ENCODE measurements around the gene WDR7. TPM values are rescaled to one million over a fixed set of nuclear protein-coding genes. Genes with fewer than 3 reads are reported as not detected.

The WDR7 gene
- total RNA-seq, 2 experiments from 2014 or later, result 21.5 to 23.1 TPM

DNA sequence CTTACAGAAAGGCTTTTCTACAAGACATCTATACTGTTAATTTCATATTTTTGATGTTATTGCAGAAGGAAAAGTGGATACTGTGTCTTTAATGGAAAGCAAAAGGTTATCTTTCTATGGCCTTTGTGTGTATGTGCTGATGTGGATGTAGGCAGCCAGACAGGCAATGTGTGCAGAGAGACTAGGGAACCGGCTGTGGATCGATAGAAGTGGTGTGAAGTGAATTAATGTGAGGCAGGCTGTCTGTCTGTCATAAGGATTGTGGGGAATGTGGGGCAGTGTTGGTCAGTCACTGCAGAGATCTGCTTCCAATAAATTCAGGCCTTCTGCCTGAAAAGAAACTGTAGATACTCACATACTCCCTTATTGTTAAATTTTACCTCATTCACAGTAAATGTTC lies 156.7 kb downstream of the WDR7 start:
- no peak for ATAC-seq
- Mint-ChIP-seq H3K4me3 (no peak overlapping the region), H3K27ac (no peak overlapping the region), H3K9me3 (ENCODE audit: low read depth) (no peaks in the 10 kb centered on the region), H3K27me3 (no peaks in the 10 kb centered on the region), H3K36me3 (ENCODE audit: low read depth) (peaks cover 15% of the 10 kb centered on the region), H3K4me1 (no peaks in the 10 kb centered on the region)
- POLR2A ChIA-PET, result no interaction called here
- intact Hi-C loops (cut with DNase I, micrococcal nuclease), result no loop called here
- CTCF ChIA-PET, result interaction anchor here (0.9 kb wide), 1 partner anchor 10 kb away, joined by 4 read pairs; no protein-coding TSS in a partner anchor
- no peak for DNase-seq

DNA sequence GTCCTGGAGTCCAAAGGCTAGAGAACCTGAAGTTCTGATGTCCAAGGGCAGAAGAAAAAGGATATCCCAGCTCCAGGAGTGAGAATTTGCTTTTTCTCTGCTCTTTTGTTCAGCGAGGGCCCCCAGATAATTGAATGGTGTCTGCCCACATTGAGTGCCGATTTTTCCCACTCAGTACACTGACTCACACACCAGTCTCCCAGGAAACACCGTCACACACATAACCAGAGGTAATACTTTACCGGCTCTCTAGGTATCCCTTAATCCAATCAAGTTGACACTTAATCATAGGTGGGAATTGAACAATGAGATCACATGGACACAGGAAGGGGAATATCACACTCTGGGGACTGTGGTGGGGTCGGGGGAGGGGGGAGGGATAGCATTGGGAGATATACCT lies 161.5 kb downstream of the WDR7 start:
- Mint-ChIP-seq H3K27ac (no peak overlapping the region), H3K9me3 (ENCODE audit: low read depth) (no peaks in the 10 kb centered on the region), H3K4me3 (no peak overlapping the region), H3K27me3 (no peaks in the 10 kb centered on the region), H3K36me3 (ENCODE audit: low read depth) (peaks cover 3% of the 10 kb centered on the region), H3K4me1 (no peaks in the 10 kb centered on the region)
- CTCF ChIA-PET, result no interaction called here
- POLR2A ChIA-PET, result no interaction called here
- DNase-seq (no peak), ATAC-seq (no peak)
- intact Hi-C loops (cut with DNase I, micrococcal nuclease), result no loop called here

DNA sequence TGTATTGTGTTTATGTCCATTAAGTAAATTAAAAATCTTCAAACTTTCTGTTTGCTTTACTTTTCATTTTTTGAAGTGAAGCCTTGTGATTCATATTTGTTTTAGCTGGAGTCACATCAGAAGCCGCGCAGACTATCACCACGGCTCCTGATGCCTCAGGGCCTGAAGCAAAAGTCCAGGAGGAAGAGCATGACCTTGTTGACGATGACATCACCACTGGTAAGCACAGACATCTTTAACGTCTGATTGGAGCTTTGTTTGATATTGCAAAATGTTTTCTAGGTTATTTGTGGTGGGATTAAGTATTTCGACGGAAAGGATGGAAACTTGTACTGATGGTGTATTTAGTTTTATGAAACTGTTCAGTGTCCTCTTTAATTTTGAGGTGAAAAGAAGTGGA lies 164.8 kb downstream of the WDR7 start:
- no peak for DNase-seq
- Mint-ChIP-seq H3K9me3 (ENCODE audit: low read depth) (no peaks in the 10 kb centered on the region), H3K4me3 (no peak overlapping the region), H3K36me3 (ENCODE audit: low read depth) (peaks cover 3% of the 10 kb centered on the region), H3K4me1 (no peaks in the 10 kb centered on the region), H3K27me3 (no peaks in the 10 kb centered on the region), H3K27ac (no peak overlapping the region)
- POLR2A ChIA-PET, result no interaction called here
- ATAC-seq, result no peak
- intact Hi-C loops (cut with DNase I, micrococcal nuclease), result no loop called here
- CTCF ChIA-PET, result interaction anchor here (0.6 to 1.0 kb wide), 3 partner anchors 14 to 118 kb away, joined by 3 to 8 read pairs (median 4); no protein-coding TSS in a partner anchor

DNA sequence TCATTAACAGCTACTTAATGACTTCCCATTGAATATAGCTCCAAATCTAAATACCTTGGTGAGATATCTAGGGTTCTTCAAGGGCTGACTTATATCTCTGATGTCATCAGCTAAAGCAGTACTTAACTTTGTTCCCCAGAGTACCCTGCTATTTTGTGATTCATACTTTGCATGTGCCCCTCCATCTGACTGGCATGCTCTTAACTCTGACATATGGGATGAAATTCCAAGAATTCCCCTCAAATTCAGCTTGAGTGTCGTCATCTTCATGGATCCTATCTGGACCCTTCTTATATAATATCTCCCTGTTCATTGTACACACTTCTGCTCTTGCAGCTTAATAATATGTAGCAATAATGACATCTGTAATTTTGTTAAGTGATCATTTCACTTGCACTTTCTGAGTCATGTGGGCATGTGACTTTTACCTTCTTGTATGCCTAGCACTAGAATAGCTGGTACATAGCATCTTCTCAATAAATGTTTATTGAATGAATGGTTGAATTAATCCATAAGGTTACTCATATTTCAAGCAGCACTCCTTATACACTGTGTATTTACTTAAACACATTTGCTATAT lies 172.9 kb downstream of the WDR7 start:
- DNase-seq (no peak), ATAC-seq (no peak)
- Mint-ChIP-seq H3K4me1 (peaks cover 20% of the 10 kb centered on the region), H3K9me3 (ENCODE audit: low read depth) (no peaks in the 10 kb centered on the region), H3K27me3 (no peaks in the 10 kb centered on the region), H3K36me3 (ENCODE audit: low read depth) (peaks cover 10% of the 10 kb centered on the region), H3K4me3 (no peak overlapping the region), H3K27ac (no peak overlapping the region)
- intact Hi-C loops (cut with DNase I, micrococcal nuclease), result no loop called here
- CTCF ChIA-PET, result no interaction called here
- POLR2A ChIA-PET, result interaction anchor here (0.5 kb wide), 1 partner anchor 39 kb away, joined by 4 read pairs; no protein-coding TSS in a partner anchor

DNA sequence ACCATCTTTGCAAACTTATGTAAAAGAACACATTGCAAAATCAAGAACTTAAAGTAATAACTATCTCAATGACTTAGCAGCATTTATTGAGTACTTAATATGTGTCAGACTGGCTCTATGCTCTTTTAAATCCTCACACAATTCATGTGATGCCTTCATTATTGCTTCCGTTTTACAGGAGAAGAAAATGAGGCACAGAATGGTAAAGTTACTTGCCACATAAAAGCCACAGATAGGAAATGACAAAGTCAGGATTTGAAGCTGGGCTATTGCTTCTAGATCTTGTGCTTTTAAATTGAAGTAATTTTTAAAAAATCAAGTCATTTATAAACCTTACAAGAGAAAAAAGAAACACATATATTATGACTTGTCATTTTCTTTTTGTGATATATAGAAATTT lies 174.2 kb downstream of the WDR7 start:
- Mint-ChIP-seq H3K27me3 (no peaks in the 10 kb centered on the region), H3K9me3 (ENCODE audit: low read depth) (no peaks in the 10 kb centered on the region), H3K4me1 (peaks cover 20% of the 10 kb centered on the region), H3K4me3 (no peak overlapping the region), H3K36me3 (ENCODE audit: low read depth) (peaks cover 20% of the 10 kb centered on the region), H3K27ac (no peak overlapping the region)
- CTCF ChIA-PET, result interaction anchor here (0.8 kb wide), 1 partner anchor 12 kb away, joined by 3 read pairs; no protein-coding TSS in a partner anchor
- ATAC-seq (no peak), DNase-seq (no peak)
- intact Hi-C loops (cut with DNase I, micrococcal nuclease), result no loop called here
- POLR2A ChIA-PET, result no interaction called here

DNA sequence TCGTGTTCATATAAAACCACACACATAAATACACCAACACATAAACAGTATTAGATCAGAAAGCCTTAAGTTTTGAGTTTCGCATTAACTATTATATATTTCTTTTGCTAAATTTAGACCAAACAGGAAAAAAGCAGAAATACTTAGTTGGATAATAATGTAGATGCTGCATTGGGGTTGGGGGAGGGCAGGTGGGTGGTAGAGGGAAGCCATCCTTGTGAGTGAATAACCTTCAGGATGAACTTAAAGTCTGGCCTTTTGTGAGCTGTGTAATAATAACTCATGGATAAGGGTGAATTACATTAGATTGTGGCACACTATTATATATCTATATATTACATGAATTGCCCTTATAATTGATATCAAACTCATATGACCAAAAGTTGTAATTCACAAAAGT lies 174.7 kb downstream of the WDR7 start:
- no peaks in the 10 kb centered on the region for H3K27me3 Mint-ChIP-seq
- H3K4me1 Mint-ChIP-seq, result peaks cover 20% of the 10 kb centered on the region
- POLR2A ChIA-PET, result no interaction called here
- intact Hi-C loops (cut with DNase I, micrococcal nuclease), result no loop called here
- CTCF ChIA-PET, result interaction anchor here (0.8 kb wide), 1 partner anchor 12 kb away, joined by 3 read pairs; no protein-coding TSS in a partner anchor
- peaks cover 20% of the 10 kb centered on the region for H3K36me3 Mint-ChIP-seq (ENCODE audit: low read depth)
- ATAC-seq, result no peak
- H3K9me3 Mint-ChIP-seq (ENCODE audit: low read depth), result no peaks in the 10 kb centered on the region
- no peak overlapping the region for H3K27ac Mint-ChIP-seq
- H3K4me3 Mint-ChIP-seq, result no peak overlapping the region
- DNase-seq, result no peak

DNA sequence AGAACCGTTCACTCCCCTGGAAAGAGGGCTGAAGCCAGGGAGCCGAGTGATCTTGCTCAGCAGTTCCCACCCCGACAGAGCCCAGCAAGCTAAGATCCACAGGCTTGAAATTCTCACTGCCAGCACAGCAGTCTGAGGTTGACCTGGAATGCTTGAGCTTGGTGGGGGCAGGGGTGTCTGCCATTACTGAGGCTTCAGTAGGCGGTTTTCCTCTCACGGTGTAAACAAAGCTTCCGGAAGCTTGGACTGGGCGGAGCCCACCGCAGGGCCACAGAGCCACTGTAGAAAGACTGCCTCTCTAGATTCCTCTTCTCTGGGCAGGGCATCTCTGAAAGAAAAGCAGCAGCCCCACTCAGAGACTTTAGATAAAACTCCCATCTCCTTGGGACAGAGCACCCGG lies 180.8 kb downstream of the WDR7 start:
- intact Hi-C loops (cut with DNase I, micrococcal nuclease), result no loop called here
- Mint-ChIP-seq H3K9me3 (ENCODE audit: low read depth) (no peaks in the 10 kb centered on the region), H3K4me3 (no peak overlapping the region), H3K4me1 (no peaks in the 10 kb centered on the region), H3K36me3 (ENCODE audit: low read depth) (peaks cover 18% of the 10 kb centered on the region), H3K27ac (no peak overlapping the region), H3K27me3 (no peaks in the 10 kb centered on the region)
- DNase-seq (no peak), ATAC-seq (no peak)
- CTCF ChIA-PET, result no interaction called here
- POLR2A ChIA-PET, result no interaction called here

DNA sequence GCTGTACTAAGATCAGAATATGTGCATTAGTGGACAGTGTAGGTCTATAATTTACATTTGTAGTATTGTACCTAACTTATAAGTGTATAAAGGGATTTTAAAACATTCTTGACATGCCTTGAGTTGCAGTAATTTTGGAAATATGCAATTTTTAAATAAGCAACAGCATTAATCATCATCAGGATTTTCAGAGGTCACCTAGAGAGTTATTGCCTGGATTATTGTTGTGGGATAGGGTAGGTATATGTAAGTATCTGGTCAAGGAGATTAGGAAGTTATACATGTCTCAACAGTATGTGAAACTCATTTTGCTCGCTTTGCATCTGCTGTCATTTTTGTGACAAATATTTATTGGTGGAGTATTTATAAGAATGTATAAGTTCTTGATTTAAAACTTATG lies 184.2 kb downstream of the WDR7 start:
- no peak overlapping the region for H3K4me3 Mint-ChIP-seq
- H3K9me3 Mint-ChIP-seq (ENCODE audit: low read depth), result no peaks in the 10 kb centered on the region
- H3K27me3 Mint-ChIP-seq, result no peaks in the 10 kb centered on the region
- no peaks in the 10 kb centered on the region for H3K4me1 Mint-ChIP-seq
- H3K27ac Mint-ChIP-seq, result no peak overlapping the region
- ChIA-PET POLR2A (no interaction called here), CTCF (no interaction called here)
- H3K36me3 Mint-ChIP-seq (ENCODE audit: low read depth), result peaks cover 9% of the 10 kb centered on the region
- no peak for ATAC-seq
- no peak for DNase-seq
- intact Hi-C loops (cut with DNase I, micrococcal nuclease), result no loop called here

DNA sequence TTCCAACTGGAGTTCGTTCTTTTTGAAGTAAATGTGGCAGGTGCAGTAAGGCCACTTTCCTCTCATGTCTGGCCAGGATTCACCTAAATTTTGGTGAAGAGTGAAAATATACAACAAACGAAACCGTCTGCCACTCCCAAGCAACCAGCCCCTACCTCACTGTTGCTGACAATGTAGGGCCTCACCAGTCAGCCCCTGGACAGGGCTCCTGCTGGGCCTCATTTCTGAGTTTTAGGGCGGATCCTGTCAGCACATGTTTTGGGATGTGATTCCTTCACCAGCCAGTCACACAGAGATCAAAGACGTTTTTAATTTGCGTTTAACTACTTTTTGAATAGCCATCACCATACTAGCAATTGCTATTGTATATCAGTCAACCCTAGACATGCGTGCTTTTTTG lies 185.0 kb downstream of the WDR7 start:
- Mint-ChIP-seq H3K27ac (no peak overlapping the region), H3K36me3 (ENCODE audit: low read depth) (peaks cover 7% of the 10 kb centered on the region), H3K9me3 (ENCODE audit: low read depth) (no peaks in the 10 kb centered on the region), H3K27me3 (no peaks in the 10 kb centered on the region), H3K4me1 (no peaks in the 10 kb centered on the region), H3K4me3 (no peak overlapping the region)
- ChIA-PET POLR2A (no interaction called here), CTCF (interaction anchor here (1.6 kb wide), 1 partner anchor 33 kb away, joined by 5 read pairs; no protein-coding TSS in a partner anchor)
- no peak for DNase-seq
- intact Hi-C loops (cut with DNase I, micrococcal nuclease), result no loop called here
- ATAC-seq, result no peak

DNA sequence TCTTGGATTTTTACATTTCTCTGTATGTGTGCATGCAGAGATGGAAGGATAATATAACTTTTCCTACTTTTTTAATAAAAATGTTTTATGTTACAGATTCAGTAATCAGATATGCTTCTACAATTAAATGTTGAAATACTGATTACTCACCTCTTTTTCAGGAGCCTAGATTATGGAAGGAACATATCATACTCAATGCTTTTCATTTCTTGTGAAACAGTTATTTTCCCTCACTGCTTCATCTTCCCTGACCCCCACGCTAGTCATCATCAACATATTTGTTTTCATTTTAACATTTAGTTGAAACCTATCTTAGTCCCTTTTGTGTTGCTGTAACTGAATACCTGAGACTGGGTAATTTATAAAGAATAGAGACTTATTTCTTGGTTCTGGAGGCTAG lies 190.7 kb downstream of the WDR7 start:
- ATAC-seq, result no peak
- Mint-ChIP-seq H3K36me3 (ENCODE audit: low read depth) (peaks cover 12% of the 10 kb centered on the region), H3K4me1 (no peaks in the 10 kb centered on the region), H3K9me3 (ENCODE audit: low read depth) (peaks cover 3% of the 10 kb centered on the region), H3K27me3 (no peaks in the 10 kb centered on the region), H3K27ac (no peak overlapping the region), H3K4me3 (no peak overlapping the region)
- DNase-seq, result no peak
- ChIA-PET CTCF (no interaction called here), POLR2A (no interaction called here)
- intact Hi-C loops (cut with DNase I, micrococcal nuclease), result no loop called here

DNA sequence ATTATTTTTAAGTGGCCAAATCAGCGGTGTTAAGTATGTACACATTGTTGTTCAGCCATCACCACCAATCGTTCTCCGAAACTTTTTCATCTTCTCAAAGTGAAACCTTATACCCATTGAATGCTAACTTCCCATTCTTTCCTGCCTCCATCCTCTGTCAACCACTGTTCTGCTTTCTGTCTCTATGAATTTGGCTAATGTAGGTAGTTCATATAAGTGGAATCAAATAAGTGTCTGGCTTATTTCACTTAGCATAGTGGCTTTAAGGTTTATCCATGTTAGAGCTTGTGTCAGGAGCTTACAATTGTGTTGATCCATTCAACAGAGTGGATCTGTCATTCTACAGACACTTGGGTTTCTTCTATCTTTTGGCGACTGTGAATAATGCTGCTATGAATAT lies 192.1 kb downstream of the WDR7 start:
- intact Hi-C loops (cut with DNase I, micrococcal nuclease), result no loop called here
- ATAC-seq, result no peak
- Mint-ChIP-seq H3K27me3 (no peaks in the 10 kb centered on the region), H3K9me3 (ENCODE audit: low read depth) (peaks cover 4% of the 10 kb centered on the region), H3K36me3 (ENCODE audit: low read depth) (peaks cover 16% of the 10 kb centered on the region), H3K4me1 (no peaks in the 10 kb centered on the region), H3K4me3 (no peak overlapping the region), H3K27ac (no peak overlapping the region)
- ChIA-PET POLR2A (no interaction called here), CTCF (no interaction called here)
- no peak for DNase-seq

DNA sequence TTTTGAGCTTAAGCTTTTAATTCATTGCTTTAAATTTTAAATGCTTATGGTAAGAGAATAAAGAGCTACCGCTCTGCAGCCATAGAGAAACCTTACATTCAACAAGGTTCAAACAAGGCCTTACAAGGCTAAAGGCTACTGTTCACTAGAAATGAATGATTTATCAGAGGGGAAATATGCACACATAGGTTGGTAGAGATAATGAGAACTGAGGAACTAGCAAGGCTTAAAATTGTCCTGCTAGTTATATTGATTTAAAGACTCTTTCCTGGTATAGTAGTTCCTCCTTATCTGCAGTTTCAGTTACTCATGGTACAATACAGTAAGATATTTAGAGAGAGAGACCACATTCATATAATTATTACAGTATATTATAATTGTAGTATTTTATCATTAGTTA lies 193.4 kb downstream of the WDR7 start:
- DNase-seq, result no peak
- no peaks in the 10 kb centered on the region for H3K27me3 Mint-ChIP-seq
- no peak overlapping the region for H3K27ac Mint-ChIP-seq
- ChIA-PET POLR2A (no interaction called here), CTCF (no interaction called here)
- H3K36me3 Mint-ChIP-seq (ENCODE audit: low read depth), result peaks cover 21% of the 10 kb centered on the region
- H3K9me3 Mint-ChIP-seq (ENCODE audit: low read depth), result peaks cover 9% of the 10 kb centered on the region
- no peak for ATAC-seq
- H3K4me3 Mint-ChIP-seq, result no peak overlapping the region
- H3K4me1 Mint-ChIP-seq, result no peaks in the 10 kb centered on the region
- intact Hi-C loops (cut with DNase I, micrococcal nuclease), result no loop called here

DNA sequence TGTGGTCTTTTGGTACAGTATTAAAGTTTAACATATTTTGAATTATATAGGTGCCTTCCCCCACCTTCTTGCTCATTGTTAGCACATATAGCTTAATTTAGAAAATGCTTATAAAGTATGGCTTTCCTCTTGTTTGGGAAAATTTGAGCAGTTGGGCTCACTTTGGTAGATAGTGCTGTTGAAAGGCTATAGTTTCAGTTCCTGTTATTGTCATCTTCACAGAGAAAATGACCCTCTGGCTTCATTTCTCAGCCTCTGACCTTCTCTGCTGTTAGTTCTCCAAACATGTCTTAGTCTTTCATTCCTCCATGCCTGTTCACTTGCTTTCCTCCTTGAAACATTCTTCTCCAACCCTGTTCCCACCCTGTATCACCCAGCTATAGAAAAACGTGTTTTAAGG lies 200.6 kb downstream of the WDR7 start:
- CTCF ChIA-PET, result no interaction called here
- peaks cover 7% of the 10 kb centered on the region for H3K9me3 Mint-ChIP-seq (ENCODE audit: low read depth)

More for the DNA sequence above, 200.6 kb downstream of the WDR7 start:
- ATAC-seq (no peak), DNase-seq (no peak)
- intact Hi-C loops (cut with DNase I, micrococcal nuclease), result no loop called here
- Mint-ChIP-seq H3K36me3 (ENCODE audit: low read depth) (peaks cover 12% of the 10 kb centered on the region), H3K27ac (no peak overlapping the region), H3K27me3 (no peaks in the 10 kb centered on the region), H3K4me1 (no peaks in the 10 kb centered on the region), H3K4me3 (no peak overlapping the region)
- POLR2A ChIA-PET, result no interaction called here
